GM19324 (cell line): ENCODE data around the gene GPR139.

Experiments used
- ATAC-seq: cut with Tn5 transposase; IDR thresholded peaks from one replicate; pipeline ENCODE4 v1.9.1; 2021; ENCODE audit warnings: mild to moderate bottlenecking, moderate library complexity; ENCODE audit not compliant: unreplicated experiment, low FRiP score

The GPR139 gene

GRCh38 chr16:19991614-19992013 is 82.1 kb downstream of the GPR139 start:
- no peak for ATAC-seq

GRCh38 chr16:19984135-19984534 is 89.6 kb downstream of the GPR139 start:
- no peak for ATAC-seq
